ENCODE data around the gene ZNF76. TPM values are rescaled to one million over a fixed set of nuclear protein-coding genes. Genes with fewer than 3 reads are reported as not detected.

Gene ZNF76
- total and polyA plus RNA-seq, 9 of the 15 experiments (the other 6 are each of a cell fraction or from before 2014, with no cell fraction given) = 1.2 to 17.8 (median 10.7) TPM

- ChIA-PET CTCF (ENCODE audit: low intra/inter-chr PET ratio) (no interaction called here), POLR2A (interaction anchor here (0.6 to 1.1 kb wide), 7 partner anchors 11 to 1539 kb away, joined by 3 to 6 read pairs (median 3); partner anchors contain the start of genes RPL10A and ZNF76)
- in situ Hi-C loops (cut with MboI) = no loop called here
- BruUV-seq (replicated peaks) = no TSS peak
- FAIRE-seq (no peak), DNase-seq (ENCODE audit: extremely low read depth in 1 of 4, low spot score in 3 of 4) (no peak), ATAC-seq (no peak)
- Histone ChIP-seq H3K9ac (ENCODE audit: insufficient read depth in 1 of 2, low read depth in 2 of 2, low read length in 2 of 2) (0 out of 4 replicates have a peak overlapping the region, but pooled peaks of 1 of the 2 experiments have one; percentile 49), H4K20me1 (replicated peaks; ENCODE audit: control insufficient read depth, insufficient read depth, low read length) (0 out of 2 replicates have a peak, but pooled peaks cover 4% of the 10 kb centered on the region), H2AFZ (ENCODE audit: low read depth, low read length) (no peak overlapping the region), H3K4me3 (no peak overlapping the region), H3K79me2 (ENCODE audit: control insufficient read depth, insufficient read depth, low read length) (no peaks in the 10 kb centered on the region), H3K27ac (ENCODE audit: extremely low read depth, low read depth, low read length) (no peak overlapping the region), H3K36me3 (ENCODE audit: control insufficient read depth, insufficient read depth, low read length) (peaks cover 4% of the 10 kb centered on the region; the same call in 1 of the 3 replicates), H3K9me1 (ENCODE audit: control insufficient read depth, insufficient read depth, low read length) (no peaks in the 10 kb centered on the region), H3K4me2 (ENCODE audit: insufficient read depth, low read length) (no peak overlapping the region), H3K4me1 (replicated peaks in 1 of 2; ENCODE audit: control insufficient read depth in 2 of 2, insufficient read depth in 2 of 2, low read length in 2 of 2) (peaks cover 4 to 11% of the 10 kb centered on the region in 2 experiments; a peak in 4 of 5 replicates), H3K27me3 (ENCODE audit: control insufficient read depth in 2 of 2, insufficient read depth in 2 of 2, low read length in 2 of 2) (no peaks in the 10 kb centered on the region), H3K9me3 (replicated peaks; ENCODE audit: control insufficient read depth, insufficient read depth, low read depth, low read length) (no peaks in the 10 kb centered on the region)
- intact Hi-C loops (cut with micrococcal nuclease) = no loop called here
- 58% methylated on average over 6 of the region's 6 CpGs for WGBS (ENCODE audit: insufficient coverage, low coverage, missing lambda C conversion rate)
- TF ChIP-seq IRF2 (CRISPR knock-in tag; IDR thresholded peaks at IDR 0.05) (no peak), NCOA2 (IDR thresholded peaks at IDR 0.05; ENCODE audit: partially characterized antibody in 2 of 2) (no peak), DPF2 (IDR thresholded peaks at IDR 0.05) (no peak), NFRKB (IDR thresholded peaks at IDR 0.05; ENCODE audit: low read depth) (no peak), ATF3 (IDR thresholded peaks at IDR 0.05) (no peak), ATF3 (CRISPR knock-in tag; conservative IDR thresholded peaks at IDR 0.05) (no peak), SMARCE1 (IDR thresholded peaks at IDR 0.05) (no peak), STAT6 (CRISPR knock-in tag; IDR thresholded peaks at IDR 0.05) (no peak), HDGF (IDR thresholded peaks at IDR 0.05) (no peak), NCOA1 (IDR thresholded peaks at IDR 0.05; ENCODE audit: low read depth) (no peak), CHAMP1 (IDR thresholded peaks at IDR 0.05) (no peak), STAT5A (IDR thresholded peaks at IDR 0.05; ENCODE audit: borderline replicate concordance, low read length) (no peak)
- TF ChIP-seq, protein P1, sequence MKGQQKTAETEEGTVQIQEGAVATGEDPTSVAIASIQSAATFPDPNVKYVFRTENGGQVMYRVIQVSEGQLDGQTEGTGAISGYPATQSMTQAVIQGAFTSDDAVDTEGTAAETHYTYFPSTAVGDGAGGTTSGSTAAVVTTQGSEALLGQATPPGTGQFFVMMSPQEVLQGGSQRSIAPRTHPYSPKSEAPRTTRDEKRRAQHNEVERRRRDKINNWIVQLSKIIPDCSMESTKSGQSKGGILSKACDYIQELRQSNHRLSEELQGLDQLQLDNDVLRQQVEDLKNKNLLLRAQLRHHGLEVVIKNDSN (CRISPR knock-in tag; IDR thresholded peaks at IDR 0.05) = no peak
These were observed 52.0 kb downstream of the ZNF76 start for GRCh38 chr6:35311390-35312075.

Data from K562 (cell line).